OCI-LY7 (cell line): ENCODE data around the gene ADIPOQ. TPM values are rescaled to one million over a fixed set of nuclear protein-coding genes. Genes with fewer than 3 reads are reported as not detected.

Source experiments
- BruUV-seq: library from RNA; stranded (reverse); fragments of 400-500 nt; replicated peaks from 2 replicates; lab custom pipeline; 2021; lab: Mats Ljungman, UMichigan
- CTCF ChIA-PET: fragments of 300-600 bp; sonication (Branson Sonifier 250); formaldehyde crosslinking; loops from one replicate; lab custom pipeline; 2022; ENCODE audit warnings: antibody characterized with exemption; ENCODE audit not compliant: unreplicated experiment; lab: Charles Lee
- POLR2A ChIA-PET: fragments of 300-600 bp; sonication (Branson Sonifier 250); formaldehyde crosslinking; loops from one replicate; lab custom pipeline; 2022; ENCODE audit warnings: antibody characterized with exemption; lab: Charles Lee
- DNase-seq: peaks from one replicate; pipeline ENCODE4 v3.0.0-alpha.2; 2015; ENCODE audit warnings: low spot score
- H2AFZ ChIP-seq: fragments of 200-600 bp; sonication (generic), shearing (Covaris generic); 2 replicates; pipeline ENCODE4 v1.6.1; 2014; ENCODE audit warnings: mild to moderate bottlenecking, antibody characterized with exemption, low read length, moderate library complexity
- H3K27ac ChIP-seq: fragments of 200-600 bp; sonication (generic); 2 replicates; pipeline ENCODE4 v1.5.1; 2014; ENCODE audit warnings: mixed run types, low read depth, mild to moderate bottlenecking, moderate library complexity, low read length, inconsistent platforms; ENCODE audit not compliant: poor library complexity, severe bottlenecking
- H3K36me3 ChIP-seq: fragments of 200-600 bp; sonication (generic); 2 replicates; pipeline ENCODE4 v1.6.1; 2014; ENCODE audit warnings: mild to moderate bottlenecking, antibody characterized with exemption, low read length, moderate library complexity, mixed read lengths; ENCODE audit not compliant: insufficient read depth
- H3K4me1 ChIP-seq: fragments of 200-600 bp; sonication (generic); 2 replicates; pipeline ENCODE4 v1.5.1; 2014; ENCODE audit warnings: mild to moderate bottlenecking, low read length; ENCODE audit not compliant: insufficient read depth, poor library complexity, severe bottlenecking
- H3K4me2 ChIP-seq: fragments of 200-600 bp; sonication (generic); 2 replicates; pipeline ENCODE4 v1.6.1; 2014; ENCODE audit warnings: mild to moderate bottlenecking, low read length
- H3K4me3 ChIP-seq: fragments of 200-600 bp; sonication (generic); 2 replicates; pipeline ENCODE4 v1.5.1; 2014; ENCODE audit warnings: mild to moderate bottlenecking, low read depth, low read length; ENCODE audit not compliant: poor library complexity, severe bottlenecking
- H3K79me2 ChIP-seq: fragments of 200-600 bp; sonication (generic); 2 replicates; pipeline ENCODE4 v1.6.1; 2016; ENCODE audit warnings: low read depth, mild to moderate bottlenecking, low read length, moderate library complexity, mixed read lengths; ENCODE audit not compliant: insufficient read depth
- H3K9me2 ChIP-seq: fragments of 200-600 bp; sonication (generic); 2 replicates; pipeline ENCODE4 v1.6.1; 2016; ENCODE audit warnings: mild to moderate bottlenecking, low read length, mixed read lengths; ENCODE audit not compliant: insufficient read depth
- H3K9me3 ChIP-seq: fragments of 200-600 bp; sonication (generic); 2 replicates; pipeline ENCODE4 v1.6.1; 2014; ENCODE audit warnings: mild to moderate bottlenecking, mixed run types, low read length, mixed read lengths
- H4K20me1 ChIP-seq: fragments of 200-600 bp; sonication (generic); 2 replicates; pipeline ENCODE4 v1.6.1; 2014; ENCODE audit warnings: mild to moderate bottlenecking, antibody characterized with exemption, low read length, moderate library complexity, mixed read lengths; ENCODE audit not compliant: insufficient read depth
- CTCF ChIP-seq: fragments of 200-600 bp; sonication (generic); conservative IDR thresholded peaks from 2 replicates; pipeline ENCODE4 v1.5.1; 2014; ENCODE audit warnings: mild to moderate bottlenecking, antibody characterized with exemption, low read length, moderate library complexity, mixed read lengths
- EZH2phosphoT487 ChIP-seq: fragments of 200-600 bp; sonication (generic); IDR thresholded peaks from 2 replicates; pipeline ENCODE4 v1.6.1; 2018; ENCODE audit warnings: low read depth, borderline replicate concordance, mild to moderate bottlenecking, mixed run types, antibody characterized with exemption, low read length, moderate library complexity, mixed read lengths
- intact Hi-C: fragments of 100-400 bp; cut with micrococcal nuclease; formaldehyde crosslinking; loops from one replicate; pipeline ENCODE4 v1.10.0; 2022; ENCODE audit not compliant: unreplicated experiment
- total RNA-seq, 2 experiments: library from RNA; depleted of rRNA in 1 of 2; stranded (reverse); fragments of >200 nt in 1 of 2; shearing (Covaris generic) in 1 of 2; gene quantifications; 2 replicates each; pipeline ENCODE4 v1.2.3, GENCODE V29; 2014 to 2022

ADIPOQ gene
- total RNA-seq, 2 experiments from 2014 or later: not detected

- intact Hi-C loops: loop anchor here (2.0 to 5.0 kb wide), 2 partner anchors 22 to 239 kb away; partner anchors contain the start of gene TBCCD1
These were observed 36.1 kb upstream of the ADIPOQ start, which contains the start of gene RFC4 for GRCh38 chr3:186806089-186807055. Gene RFC4 (minus strand): TSS chr3:186806482. CDS start chr3:186804713, 1,769 bp downstream.

GRCh38 chr3:186807231-186807630, 35.3 kb upstream of the ADIPOQ start:
- H3K9me3 ChIP-seq: 0 out of 2 replicates have a peak, but pooled peaks cover 4% of the 10 kb centered on the region
- DNase-seq: peak; percentile 55
- ChIA-PET CTCF (interaction anchor here (0.6 kb wide), 1 partner anchor 278 kb away, joined by 3 read pairs; no protein-coding TSS in a partner anchor), POLR2A (interaction anchor here (0.6 to 3.9 kb wide), 9 partner anchors 9 to 238 kb away, joined by 3 to 31 read pairs (median 5); partner anchors contain the start of genes DNAJB11 and EIF4A2)
- H3K9me2 ChIP-seq: no peaks in the 10 kb centered on the region
- H3K36me3 ChIP-seq: peaks cover 39% of the 10 kb centered on the region
- TF ChIP-seq CTCF (no peak), EZH2phosphoT487 (no peak)
- no TSS peak for BruUV-seq
- peak overlapping the region; percentile 78 for H3K27ac ChIP-seq
- peaks cover 27% of the 10 kb centered on the region for H3K79me2 ChIP-seq
- H3K4me1 ChIP-seq: peaks cover 20% of the 10 kb centered on the region
- intact Hi-C loops: loop anchor here (2.0 to 5.0 kb wide), 2 partner anchors 22 to 240 kb away; partner anchors contain the start of gene TBCCD1
- H3K4me2 ChIP-seq: peak overlapping the region; percentile 80
- H4K20me1 ChIP-seq: no peaks in the 10 kb centered on the region
- H3K4me3 ChIP-seq: peak overlapping the region; percentile 86
- peak overlapping the region; percentile 68; the same call in 1 of the 2 replicates for H2AFZ ChIP-seq

More at GRCh38 chr3:186806089-186807055, 36.1 kb upstream of the ADIPOQ start, which contains the start of gene RFC4:
- peaks cover 27% of the 10 kb centered on the region for H3K79me2 ChIP-seq
- H2AFZ ChIP-seq: peak within 1 kb of the TSS; percentile 68
- TSS peak; percentile 98 for BruUV-seq
- H3K4me2 ChIP-seq: peak within 1 kb of the TSS; percentile 80
- TF ChIP-seq CTCF (no peak), EZH2phosphoT487 (no peak)
- H3K27ac ChIP-seq: peak within 1 kb of the TSS; percentile 78
- peak; percentile 90 for DNase-seq
- peaks cover 20% of the 10 kb centered on the region for H3K4me1 ChIP-seq
- peak within 1 kb of the TSS; percentile 86 for H3K4me3 ChIP-seq
- H3K9me3 ChIP-seq: 0 out of 2 replicates have a peak, but pooled peaks cover 4% of the 10 kb centered on the region
- H3K36me3 ChIP-seq: peaks cover 48% of the 10 kb centered on the region
- H3K9me2 ChIP-seq: no peaks in the 10 kb centered on the region
- ChIA-PET POLR2A (interaction anchor here (0.5 to 3.9 kb wide), 16 partner anchors 8 to 237 kb away, joined by 3 to 31 read pairs (median 4); partner anchors contain the start of genes DNAJB11 and EIF4A2), CTCF (interaction anchor here (0.6 kb wide), 1 partner anchor 279 kb away, joined by 3 read pairs; no protein-coding TSS in a partner anchor)
- H4K20me1 ChIP-seq: no peaks in the 10 kb centered on the region
